GM19193 (cell line): ENCODE measurements around the gene IGF1R.

Experiments used
- POLR2A ChIP-seq: IDR thresholded peaks from 4 replicates; pipeline ENCODE4 v1.6.1; 2011; ENCODE audit not compliant: insufficient read depth, insufficient read length; ENCODE audit errors: extremely low read depth

The IGF1R gene

DNA sequence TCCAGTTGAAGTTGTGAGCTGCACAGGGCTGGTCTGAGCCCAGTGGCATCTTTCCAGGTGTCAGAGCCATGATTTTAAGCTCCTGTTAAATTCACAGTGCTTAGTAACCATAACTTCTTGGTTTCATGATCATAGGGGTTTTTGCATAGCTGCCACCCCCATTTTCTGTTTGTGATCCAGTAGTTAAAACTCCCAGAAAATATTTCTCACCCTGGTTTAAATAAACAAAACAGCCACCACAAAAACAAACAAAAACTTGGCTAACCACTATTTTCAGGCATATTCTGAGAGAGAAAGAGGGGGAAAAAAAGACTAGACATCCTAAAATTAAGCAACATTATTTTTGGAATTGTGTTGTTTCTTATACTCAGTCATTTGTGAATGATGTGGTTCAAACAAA, 175.3 kb downstream of the IGF1R start:
- TF ChIP-seq POLR2A: no peak

GRCh38 chr15:98824595-98824994, 176.3 kb downstream of the IGF1R start:
- TF ChIP-seq POLR2A: no peak

DNA sequence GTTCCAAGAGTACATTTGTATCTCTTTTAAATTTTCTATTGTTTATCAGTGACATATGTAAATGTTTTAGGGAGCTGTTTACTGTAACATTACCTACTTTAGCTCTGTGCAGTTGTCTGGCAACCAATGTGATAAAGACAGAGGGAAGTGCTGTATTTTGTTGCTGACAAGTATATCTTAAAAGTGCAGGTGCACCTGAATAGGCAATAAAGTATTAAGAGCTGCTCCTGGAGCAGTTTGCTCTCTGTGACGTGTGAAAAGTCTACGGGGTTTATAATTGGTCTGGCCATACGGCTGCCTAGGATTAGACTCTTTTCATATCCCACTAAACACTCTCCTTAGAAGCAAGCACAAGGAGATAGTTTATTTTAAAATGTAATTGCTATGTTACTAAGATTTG, 178.3 kb downstream of the IGF1R start:
- no peak for TF ChIP-seq POLR2A

DNA sequence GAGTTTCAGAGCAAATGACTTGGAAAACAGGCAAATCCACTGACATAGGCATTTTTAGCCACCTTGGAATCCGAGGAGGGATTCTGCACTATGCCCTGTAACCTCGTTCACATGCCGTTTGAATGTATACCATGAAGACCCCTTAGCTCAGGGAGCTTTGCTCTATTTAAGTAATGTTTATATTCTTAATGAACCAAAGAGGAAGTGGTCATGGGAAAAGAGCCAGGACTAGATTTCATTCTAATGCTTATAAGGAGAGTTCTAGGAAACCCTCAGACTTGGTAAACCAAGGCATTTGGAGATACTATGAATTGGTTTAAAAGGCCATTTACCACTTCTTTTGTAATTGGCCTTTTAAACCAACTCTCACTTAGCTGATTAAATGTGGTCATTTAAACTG, 178.9 kb downstream of the IGF1R start:
- TF ChIP-seq POLR2A: no peak

DNA sequence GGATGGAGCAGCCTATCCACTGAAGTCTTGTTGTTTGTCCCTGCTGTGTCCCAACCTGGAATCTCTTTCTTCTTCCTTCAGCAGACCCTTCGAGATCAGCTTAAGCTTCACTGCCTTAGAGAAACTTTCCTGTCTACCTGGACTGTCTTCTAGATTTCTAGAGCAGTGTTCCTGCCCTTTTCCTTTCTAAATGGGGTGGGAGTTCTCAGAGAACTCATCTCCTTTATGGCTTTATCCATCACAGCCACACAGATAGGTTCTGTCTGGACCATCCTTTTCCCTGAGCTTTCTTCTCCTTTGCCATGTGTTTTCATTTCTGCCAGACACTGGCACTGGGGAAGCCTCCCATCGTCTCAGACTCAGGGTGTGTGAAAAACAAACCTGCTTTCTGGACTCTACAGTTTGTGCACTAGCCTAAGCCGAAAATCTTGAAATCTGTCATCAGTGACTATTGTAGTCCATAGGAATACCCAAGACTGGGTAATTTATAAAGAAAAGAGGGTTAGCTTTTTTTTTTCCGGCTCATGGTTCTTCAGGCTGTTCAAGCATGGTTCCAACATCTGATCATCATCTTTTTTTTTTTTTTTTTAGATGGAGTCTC, 181.8 kb downstream of the IGF1R start:
- TF ChIP-seq POLR2A: no peak

DNA sequence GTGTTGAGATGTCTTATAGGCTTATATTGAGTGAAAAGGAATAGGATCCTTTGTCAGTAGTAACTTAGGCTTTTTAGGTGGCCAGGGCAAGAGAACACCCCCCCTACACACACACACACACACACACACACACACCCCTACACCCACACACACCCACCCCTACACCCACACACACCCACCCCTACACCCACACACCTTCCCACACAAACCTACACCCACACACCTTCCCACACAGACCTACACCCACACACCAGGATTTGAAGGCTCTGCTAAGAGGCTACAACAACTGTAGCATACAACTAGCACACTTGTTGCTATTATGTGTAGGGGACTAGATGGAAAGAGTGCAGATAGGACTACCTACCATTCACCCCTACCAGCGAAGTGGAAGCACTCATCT, 186.6 kb downstream of the IGF1R start:
- no peak for TF ChIP-seq POLR2A

DNA sequence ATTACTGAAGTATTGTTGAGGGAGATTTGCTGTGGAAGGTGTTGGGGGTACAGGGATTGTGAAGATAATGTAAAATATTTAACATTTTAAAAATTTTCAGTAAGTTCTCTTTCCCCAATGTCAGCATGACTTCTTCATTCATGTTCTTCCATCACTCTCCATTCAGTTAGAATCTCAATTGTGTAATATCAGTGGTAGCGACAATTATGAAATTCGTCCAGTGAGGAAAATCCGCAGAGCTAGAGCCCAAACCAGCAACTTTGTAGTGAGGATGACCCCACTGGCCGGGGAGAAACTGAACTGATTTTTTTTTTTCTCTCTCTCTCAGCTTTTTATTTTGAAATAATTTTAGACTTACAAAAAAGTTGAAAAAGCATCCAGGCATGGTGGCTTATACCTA, 187.5 kb downstream of the IGF1R start:
- TF ChIP-seq POLR2A: no peak

DNA sequence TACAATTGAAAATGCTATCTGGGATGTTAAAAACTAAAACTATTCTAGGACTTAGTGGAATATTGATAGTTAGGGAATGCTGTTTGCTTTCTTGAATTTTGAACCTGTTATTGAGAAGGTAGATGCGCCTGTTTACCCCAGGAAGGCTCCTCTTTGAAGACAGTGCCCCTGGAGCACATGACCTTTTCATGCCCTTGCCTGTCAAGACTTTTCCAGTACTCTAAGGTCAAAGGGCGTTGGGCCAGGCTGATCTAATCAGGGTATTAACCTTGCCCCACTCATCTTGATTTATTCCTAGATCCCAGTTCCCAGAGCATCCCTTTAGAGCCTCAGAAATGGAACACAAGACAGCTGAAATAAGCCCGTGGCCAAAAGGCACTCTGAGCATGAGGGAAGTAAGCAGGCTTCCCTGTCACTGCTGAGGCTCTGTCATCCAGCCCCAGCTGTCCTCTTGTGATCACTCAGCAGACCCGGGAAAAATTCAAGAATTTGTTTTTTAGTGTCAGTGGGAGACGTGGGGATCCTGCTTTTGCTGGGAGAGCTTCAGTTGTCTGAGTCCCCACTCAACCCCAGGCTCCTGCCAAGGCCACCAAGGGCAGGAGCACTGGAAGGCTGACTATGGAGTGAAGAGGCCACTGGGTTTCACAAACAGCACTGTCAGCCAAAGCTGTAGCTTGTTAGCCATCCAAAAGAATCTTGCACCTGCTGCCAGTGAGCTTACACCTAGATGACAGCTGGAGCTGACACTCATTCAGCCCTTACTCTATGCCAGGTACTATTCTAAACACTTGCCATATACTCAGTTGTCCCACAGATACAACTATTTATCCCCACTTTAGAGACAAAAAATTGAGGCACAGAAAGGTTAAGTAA, 190.3 kb downstream of the IGF1R start:
- TF ChIP-seq POLR2A: no peak

- no peak for TF ChIP-seq POLR2A
Observed at GRCh38 chr15:98840053-98840452, 191.7 kb downstream of the IGF1R start.

DNA sequence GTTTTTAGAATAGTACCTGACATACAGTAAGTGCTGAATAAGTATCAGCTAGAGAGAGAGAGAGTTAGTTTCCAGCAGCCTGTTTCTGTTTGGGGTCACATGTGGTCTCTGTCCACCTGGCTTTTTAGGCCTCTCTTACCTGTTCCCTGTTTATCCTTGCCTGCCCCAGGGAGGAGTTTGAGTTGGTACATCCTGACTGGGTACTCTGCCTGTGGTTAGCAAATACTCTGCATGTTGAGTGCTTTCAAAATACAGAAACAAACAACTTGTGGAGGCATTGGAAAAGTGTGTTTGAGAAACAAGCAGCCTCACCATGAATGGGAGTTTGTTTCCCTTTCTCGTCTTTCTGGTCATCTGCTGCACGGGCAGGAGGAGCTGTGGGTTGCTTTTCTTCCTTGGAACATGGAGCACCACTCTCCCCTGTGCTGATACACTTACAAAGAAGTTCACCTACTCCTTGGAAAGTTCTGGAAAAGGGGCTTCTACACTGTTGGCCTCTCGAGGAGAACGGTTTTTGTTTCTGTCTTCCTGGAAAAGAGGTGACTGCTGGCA, 193.2 kb downstream of the IGF1R start:
- TF ChIP-seq POLR2A: no peak

- no peak for TF ChIP-seq POLR2A
Observed at GRCh38 chr15:98842192-98842972, 194.0 kb downstream of the IGF1R start.

DNA sequence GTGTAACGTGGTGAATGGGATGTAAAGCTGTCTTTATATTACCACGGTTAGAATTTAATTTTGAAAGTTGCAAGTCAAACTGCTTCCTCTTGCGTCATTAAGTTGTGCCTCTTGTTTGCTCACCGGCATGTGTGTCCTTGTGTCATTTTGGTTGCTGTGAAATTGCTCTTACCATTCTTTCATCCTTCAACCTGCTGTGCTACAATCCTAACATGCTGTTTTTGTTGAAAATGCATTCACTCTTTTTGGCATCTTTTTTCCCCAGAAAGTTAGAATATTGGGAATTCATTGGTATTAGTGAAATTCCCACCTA, 194.6 kb downstream of the IGF1R start:
- no peak for TF ChIP-seq POLR2A

GRCh38 chr15:98843844-98844243, 195.5 kb downstream of the IGF1R start:
- no peak for TF ChIP-seq POLR2A

- TF ChIP-seq POLR2A: no peak
Observed at GRCh38 chr15:98844261-98844660, 195.9 kb downstream of the IGF1R start.

GRCh38 chr15:98845138-98845884, 197.0 kb downstream of the IGF1R start:
- no peak for TF ChIP-seq POLR2A

DNA sequence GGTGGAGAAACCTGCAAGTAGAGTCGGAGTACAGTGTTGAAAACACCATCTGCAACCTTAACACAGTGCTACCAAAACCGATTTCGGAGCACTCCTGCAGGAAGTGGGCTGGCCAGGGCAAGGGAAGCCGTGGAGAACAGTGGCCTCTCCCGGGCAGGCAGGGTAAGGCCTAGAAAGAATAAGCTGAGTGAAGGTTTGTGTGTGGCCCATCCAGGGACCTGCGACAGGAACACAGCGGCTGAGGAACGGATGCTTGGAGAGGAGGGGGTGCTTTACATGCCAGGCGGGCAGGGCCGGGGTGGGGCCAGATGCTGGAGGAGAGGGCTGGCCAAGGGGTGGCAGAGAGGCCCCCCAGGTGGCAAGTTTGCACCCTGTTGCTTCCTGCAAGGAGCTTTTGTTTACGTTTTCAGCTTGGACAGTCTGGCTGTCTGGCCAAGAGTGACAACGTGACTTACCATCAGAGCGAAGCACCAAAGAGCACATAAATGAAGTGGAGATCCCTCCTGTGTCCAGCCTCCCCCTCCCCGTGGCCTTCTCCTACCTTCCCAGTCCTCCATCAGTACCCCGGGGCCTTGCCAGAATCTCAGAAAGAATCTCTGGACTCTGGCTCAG, 202.7 kb downstream of the IGF1R start:
- TF ChIP-seq POLR2A: no peak
